GM13977 (cell line): Measurements from ENCODE around the gene CDK19.

ENCODE experiments used
- DNase-seq: peaks from one replicate; pipeline ENCODE4 v3.0.0; 2012; ENCODE audit warnings: low spot score
- in situ Hi-C: fragments of 300-500 bp; cut with MboI; formaldehyde crosslinking; loops from one replicate; pipeline ENCODE4 v1.12.0; 2022; ENCODE audit warnings: low sequenced_read_pairs, low pct_unique_long_range_greater_than_20kb, mixed read lengths, inconsistent platforms; ENCODE audit not compliant: unreplicated experiment
- TF ChIP-seq, protein P1 (sequence below): IDR thresholded peaks from 2 replicates; pipeline ENCODE4 v1.5.1; 2012; ENCODE audit warnings: mild to moderate bottlenecking, control low read depth; ENCODE audit not compliant: insufficient read depth; ENCODE audit errors: extremely low read depth, missing control alignments

CDK19 gene

DNA sequence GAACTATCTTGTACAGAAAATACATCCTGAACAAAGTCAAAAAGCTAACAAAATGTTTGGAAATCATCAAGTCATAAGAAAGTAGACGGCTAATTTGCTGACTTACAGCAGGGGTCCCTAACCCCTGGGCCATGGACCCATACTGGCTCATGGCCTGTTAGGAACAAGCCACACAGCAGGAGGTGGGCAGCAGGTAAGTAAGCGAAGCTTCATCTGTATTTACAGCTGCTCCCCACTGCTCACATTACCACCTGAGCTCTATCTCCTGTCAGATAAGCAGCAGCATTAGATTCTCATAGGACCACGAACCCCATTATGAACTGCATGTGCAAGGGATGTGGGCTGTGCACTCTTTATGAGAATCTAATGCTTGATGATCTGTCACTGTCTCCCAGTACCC, 115.5 kb downstream of the CDK19 start:
- in situ Hi-C loops, result no loop called here
- TF ChIP-seq, protein P1, sequence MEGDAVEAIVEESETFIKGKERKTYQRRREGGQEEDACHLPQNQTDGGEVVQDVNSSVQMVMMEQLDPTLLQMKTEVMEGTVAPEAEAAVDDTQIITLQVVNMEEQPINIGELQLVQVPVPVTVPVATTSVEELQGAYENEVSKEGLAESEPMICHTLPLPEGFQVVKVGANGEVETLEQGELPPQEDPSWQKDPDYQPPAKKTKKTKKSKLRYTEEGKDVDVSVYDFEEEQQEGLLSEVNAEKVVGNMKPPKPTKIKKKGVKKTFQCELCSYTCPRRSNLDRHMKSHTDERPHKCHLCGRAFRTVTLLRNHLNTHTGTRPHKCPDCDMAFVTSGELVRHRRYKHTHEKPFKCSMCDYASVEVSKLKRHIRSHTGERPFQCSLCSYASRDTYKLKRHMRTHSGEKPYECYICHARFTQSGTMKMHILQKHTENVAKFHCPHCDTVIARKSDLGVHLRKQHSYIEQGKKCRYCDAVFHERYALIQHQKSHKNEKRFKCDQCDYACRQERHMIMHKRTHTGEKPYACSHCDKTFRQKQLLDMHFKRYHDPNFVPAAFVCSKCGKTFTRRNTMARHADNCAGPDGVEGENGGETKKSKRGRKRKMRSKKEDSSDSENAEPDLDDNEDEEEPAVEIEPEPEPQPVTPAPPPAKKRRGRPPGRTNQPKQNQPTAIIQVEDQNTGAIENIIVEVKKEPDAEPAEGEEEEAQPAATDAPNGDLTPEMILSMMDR, result no peak
- no peak for DNase-seq

DNA sequence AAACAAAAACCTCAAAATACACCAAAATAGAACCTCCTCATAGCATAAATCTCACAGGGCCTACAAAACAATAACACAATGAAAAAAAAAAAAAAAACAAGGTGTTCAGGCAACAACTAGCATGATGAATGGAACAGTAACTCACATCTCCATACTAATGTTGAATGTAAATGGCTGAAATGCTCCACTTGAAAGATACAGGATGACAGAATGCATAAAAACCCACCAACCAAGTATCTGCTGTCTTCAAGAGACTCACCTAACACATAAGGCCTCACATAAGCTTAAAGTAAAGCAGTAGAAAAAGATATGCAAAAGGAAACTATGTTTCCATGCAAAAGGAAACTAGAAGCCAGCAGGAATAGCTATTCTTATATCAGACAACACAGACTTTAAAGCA, 121.3 kb downstream of the CDK19 start:
- TF ChIP-seq, protein P1, result no peak
- no peak for DNase-seq
- in situ Hi-C loops, result no loop called here

DNA sequence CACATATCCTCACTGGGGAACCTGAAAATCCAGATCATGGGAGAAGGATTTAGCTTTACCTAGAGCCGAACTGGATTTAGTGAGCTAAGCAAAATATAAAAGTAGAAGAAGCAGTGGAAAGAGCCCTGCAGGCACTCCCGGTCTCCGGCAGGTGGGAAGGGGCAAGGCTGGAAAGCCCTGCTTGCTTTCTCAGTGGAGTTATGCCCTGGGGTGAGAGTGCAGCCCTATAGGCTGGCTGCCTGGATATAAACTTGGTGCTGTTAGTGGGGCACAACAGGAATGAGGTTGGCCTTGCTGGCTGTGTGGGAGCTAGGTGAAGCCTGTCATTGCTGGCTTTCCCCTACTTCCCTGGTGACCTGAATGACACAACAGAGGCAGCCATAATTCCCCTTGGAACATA, 122.0 kb downstream of the CDK19 start:
- in situ Hi-C loops, result no loop called here
- TF ChIP-seq, protein P1, result no peak
- no peak for DNase-seq

DNA sequence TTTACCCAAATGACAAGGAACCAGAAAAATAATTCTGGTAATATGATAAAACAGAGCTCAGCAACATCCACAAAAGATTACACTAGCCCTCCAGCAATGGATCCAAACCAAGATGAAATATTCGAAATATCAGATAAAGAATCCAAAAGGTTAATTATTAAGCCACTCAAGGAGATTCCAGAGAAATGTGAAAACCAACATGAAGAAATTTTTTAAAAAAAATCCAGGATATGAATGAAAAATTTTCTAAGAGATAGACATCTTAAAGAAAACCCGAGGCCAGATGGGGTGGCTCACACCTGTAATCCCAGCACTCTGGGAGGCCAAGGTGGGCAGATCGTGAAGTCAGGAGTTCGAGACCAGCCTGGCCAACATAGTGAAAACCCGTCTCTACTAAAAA, 124.4 kb downstream of the CDK19 start:
- no peak for DNase-seq
- TF ChIP-seq, protein P1, result no peak
- in situ Hi-C loops, result no loop called here

DNA sequence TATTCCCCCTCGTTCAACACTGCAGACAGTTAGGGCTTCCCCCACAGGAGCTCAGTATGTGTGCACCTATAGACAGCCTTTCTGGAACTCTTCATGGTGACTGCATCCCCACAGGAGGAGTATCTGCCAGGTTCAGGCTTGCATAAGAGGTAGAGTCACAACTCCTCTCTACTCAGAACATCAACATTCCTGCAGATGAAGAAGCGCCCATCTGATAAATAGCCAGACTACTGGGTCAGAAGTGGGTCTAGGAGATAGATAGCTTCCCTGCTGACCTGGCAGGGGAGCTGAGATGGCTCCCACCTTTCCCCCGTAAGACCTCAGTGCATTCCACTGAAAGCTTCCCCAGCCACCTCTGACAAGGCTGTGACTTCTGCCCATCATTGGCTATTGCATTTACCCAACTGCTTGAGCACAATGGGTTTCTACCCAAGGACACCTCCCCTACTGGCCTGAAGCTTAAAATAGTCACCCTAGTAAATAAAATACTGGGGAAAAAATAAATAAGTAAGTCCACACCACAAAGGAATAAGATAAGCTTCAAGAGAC, 125.1 kb downstream of the CDK19 start:
- no peak for DNase-seq
- in situ Hi-C loops, result no loop called here
- TF ChIP-seq, protein P1, result no peak

DNA sequence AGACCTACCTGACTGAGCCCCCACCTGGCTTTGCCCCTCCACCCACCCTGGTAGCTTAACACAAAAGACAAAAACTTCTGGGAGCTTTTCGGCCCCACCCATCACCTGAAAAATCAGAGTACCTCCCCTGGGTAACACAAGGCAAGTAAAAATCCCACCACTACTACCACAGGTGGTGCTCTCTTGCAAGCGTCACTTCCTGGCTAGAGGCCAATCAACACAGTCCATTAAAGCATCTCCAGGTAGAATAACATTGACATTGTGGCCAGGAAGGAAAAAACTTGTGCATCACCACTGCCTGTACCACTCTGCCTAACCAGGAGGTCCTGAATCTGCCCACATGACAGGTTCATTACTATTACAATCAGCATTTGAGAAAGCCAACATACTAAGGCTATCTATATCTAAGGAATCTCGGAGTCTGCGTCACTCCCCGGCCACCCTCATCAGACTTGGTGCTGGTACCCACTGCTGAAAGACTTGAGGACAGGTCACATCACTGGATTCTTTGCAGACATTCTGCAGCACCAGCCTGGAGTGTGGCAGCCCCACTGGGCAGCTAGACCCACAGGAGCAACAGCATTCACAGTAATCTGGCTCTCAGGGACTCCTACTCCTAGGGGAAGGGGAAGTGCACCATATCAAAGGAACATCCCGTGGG, 125.9 kb downstream of the CDK19 start:
- no peak for DNase-seq
- in situ Hi-C loops, result loop anchor here (10.0 kb wide), 2 partner anchors 195 to 265 kb away; partner anchors contain the start of gene GTF3C6
- TF ChIP-seq, protein P1, result no peak
